ENCODE measurements around the gene KLK6.

- no peak for TF ChIP-seq CTCF (IDR thresholded peaks at IDR 0.05)
- TF ChIP-seq POLR2AphosphoS5 (IDR thresholded peaks at IDR 0.05), result no peak
- no peak for TF ChIP-seq POLR2A (IDR thresholded peaks at IDR 0.05)
Observed at GRCh38 chr19:51002542-51003311, 33.3 kb upstream of the KLK6 start.
